SKM-1 treated with dmso at 0.1 percent for 144 hours (cell line): ENCODE results near the gene PPP1R9B.

Experiments used
- DNase-seq: peaks from one replicate; lab custom pipeline; 2025; ENCODE audit not compliant: unreplicated experiment; lab: John Stamatoyannopoulos, UW

Gene PPP1R9B

GRCh38 chr17:50128441-50129352, 21.8 kb downstream of the PPP1R9B start:
- DNase-seq: no peak

GRCh38 chr17:50127697-50128361, 22.6 kb downstream of the PPP1R9B start:
- peak; percentile 61 for DNase-seq

GRCh38 chr17:50125420-50125997, 25.0 kb downstream of the PPP1R9B start:
- no peak for DNase-seq

GRCh38 chr17:50123649-50124349, 26.7 kb downstream of the PPP1R9B start:
- no peak for DNase-seq

GRCh38 chr17:50122945-50123344, 27.5 kb downstream of the PPP1R9B start:
- no peak for DNase-seq

GRCh38 chr17:50120475-50121253, 29.8 kb downstream of the PPP1R9B start:
- DNase-seq: no peak

- DNase-seq: no peak
Observed at GRCh38 chr17:50118828-50119218, 31.7 kb downstream of the PPP1R9B start.

- DNase-seq: no peak
Observed at GRCh38 chr17:50118076-50118827, 32.2 kb downstream of the PPP1R9B start.

GRCh38 chr17:50117202-50118051, 33.0 kb downstream of the PPP1R9B start:
- no peak for DNase-seq

- no peak for DNase-seq
Observed at GRCh38 chr17:50115756-50116155, 34.7 kb downstream of the PPP1R9B start.

- DNase-seq: peak; percentile 75
Observed at GRCh38 chr17:50114849-50115357, 35.6 kb downstream of the PPP1R9B start.

- DNase-seq: no peak
Observed at GRCh38 chr17:50114401-50114800, 36.1 kb downstream of the PPP1R9B start.

- DNase-seq: no peak
Observed at GRCh38 chr17:50113624-50114320, 36.7 kb downstream of the PPP1R9B start.

- no peak for DNase-seq
Observed at GRCh38 chr17:50112694-50113093, 37.8 kb downstream of the PPP1R9B start.

GRCh38 chr17:50111673-50112655, 38.5 kb downstream of the PPP1R9B start:
- no peak for DNase-seq

- no peak for DNase-seq
Observed at GRCh38 chr17:50110591-50111349, 39.7 kb downstream of the PPP1R9B start.
